ENCODE measurements around the gene RBM47.

The RBM47 gene

DNA sequence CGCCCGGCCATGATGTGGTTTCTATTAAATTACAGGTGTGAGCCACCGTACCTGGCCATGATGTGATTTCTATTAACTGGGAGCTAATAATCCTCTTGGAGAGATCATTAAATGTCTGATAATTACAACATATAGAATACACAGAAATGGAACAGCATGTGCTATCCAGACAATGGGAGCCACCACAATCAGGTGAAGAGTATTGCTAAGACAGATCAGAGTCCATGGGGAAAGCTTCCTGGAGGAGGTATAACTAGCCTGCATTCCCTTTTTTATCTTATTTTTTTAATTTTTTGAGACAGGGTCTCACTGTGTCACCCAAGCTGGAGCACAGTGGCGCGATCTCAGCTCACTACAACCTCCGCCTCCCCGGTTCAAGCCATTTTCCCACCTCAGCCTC is 147.7 kb downstream of the RBM47 start:
- CTCF ChIA-PET, result no interaction called here
- POLR2A ChIA-PET, result no interaction called here

DNA sequence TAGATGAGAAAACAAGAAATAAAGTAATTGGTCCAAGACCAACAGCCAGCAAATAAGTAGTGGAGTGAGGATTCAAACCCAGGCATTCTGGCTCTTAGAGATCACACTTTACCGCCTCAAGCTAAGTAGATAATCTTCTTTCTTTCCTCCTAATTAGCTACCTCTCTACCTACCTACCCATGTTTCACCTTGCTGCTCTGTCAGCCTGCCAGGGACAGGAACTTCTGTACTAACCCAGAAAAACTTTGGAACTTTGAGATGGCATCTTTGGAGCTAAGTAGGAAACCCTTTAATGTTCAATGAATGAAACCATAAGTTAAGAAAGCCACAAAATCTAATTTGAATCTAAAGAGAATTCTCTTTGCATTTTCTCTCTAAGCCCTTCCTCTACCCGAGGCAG is 149.4 kb downstream of the RBM47 start:
- ChIA-PET CTCF (no interaction called here), POLR2A (interaction anchor here (0.6 kb wide), 1 partner anchor 30 kb away, joined by 3 read pairs; no protein-coding TSS in a partner anchor)
- Histone ChIP-seq H3K27ac (ENCODE audit: extremely low read depth, low read depth, low read length) (no peak overlapping the region), H3K36me3 (ENCODE audit: control insufficient read depth in 2 of 2, insufficient read depth in 1 of 2, low read length in 2 of 2) (no peaks in the 10 kb centered on the region), H3K4me3 (ENCODE audit: low read depth, low read length) (no peak overlapping the region), H3K4me1 (ENCODE audit: control insufficient read depth, insufficient read depth, low read length) (peaks cover 7% of the 10 kb centered on the region; the same call in 1 of the 2 replicates), H3K9me3 (ENCODE audit: control insufficient read depth, insufficient read depth, low read depth, low read length) (no peaks in the 10 kb centered on the region)
- TF ChIP-seq ZBTB49 (tag by site-specific recombination; IDR thresholded peaks at IDR 0.05; ENCODE audit: low read depth) (no peak), ZNF658 (tag by site-specific recombination; IDR thresholded peaks at IDR 0.05) (no peak), ZNF514 (tag by site-specific recombination; IDR thresholded peaks at IDR 0.05) (no peak), ZNF184 (tag by site-specific recombination; IDR thresholded peaks at IDR 0.05) (no peak), ZNF140 (tag by site-specific recombination; IDR thresholded peaks at IDR 0.05) (no peak), ZFHX2 (tag by site-specific recombination; conservative IDR thresholded peaks at IDR 0.05) (no peak), ZNF221 (tag by site-specific recombination; IDR thresholded peaks at IDR 0.05; ENCODE audit: borderline replicate concordance) (no peak), ZBTB6 (tag by site-specific recombination; IDR thresholded peaks at IDR 0.05) (no peak), ZNF362 (tag by site-specific recombination; IDR thresholded peaks at IDR 0.05) (no peak), ZNF558 (tag by site-specific recombination; IDR thresholded peaks at IDR 0.05) (no peak), ZFP37 (tag by site-specific recombination; IDR thresholded peaks at IDR 0.05) (no peak), EGR2 (tag by site-specific recombination; IDR thresholded peaks at IDR 0.05; ENCODE audit: low read depth) (no peak)

More for the DNA sequence above, 147.7 kb downstream of the RBM47 start:
- TF ChIP-seq GLI4 (tag by site-specific recombination; IDR thresholded peaks at IDR 0.05), result no peak
- no peak for TF ChIP-seq EGR2 (tag by site-specific recombination; IDR thresholded peaks at IDR 0.05; ENCODE audit: low read depth)
- no peak for TF ChIP-seq ZNF341 (tag by site-specific recombination; IDR thresholded peaks at IDR 0.05; ENCODE audit: low read depth)
- no peak for TF ChIP-seq ELK4 (IDR thresholded peaks at IDR 0.05; ENCODE audit: borderline replicate concordance, low read depth, low read length)
- no peak for TF ChIP-seq ZNF114 (tag by site-specific recombination; IDR thresholded peaks at IDR 0.05)
- no peak for TF ChIP-seq ZNF548 (tag by site-specific recombination; IDR thresholded peaks at IDR 0.05)
- TF ChIP-seq ZEB2 (tag by site-specific recombination; IDR thresholded peaks at IDR 0.05), result no peak
- TF ChIP-seq BCL11B (tag by site-specific recombination; IDR thresholded peaks at IDR 0.05; ENCODE audit: low read depth), result no peak
- no peak for TF ChIP-seq ZNF600 (tag by site-specific recombination; IDR thresholded peaks at IDR 0.05)
- TF ChIP-seq ZBTB21 (tag by site-specific recombination; IDR thresholded peaks at IDR 0.05), result no peak
- no peak for TF ChIP-seq ZNF2 (tag by site-specific recombination; IDR thresholded peaks at IDR 0.05)
- Histone ChIP-seq H3K4me1 (ENCODE audit: control insufficient read depth, insufficient read depth, low read length) (no peaks in the 10 kb centered on the region), H3K36me3 (ENCODE audit: control insufficient read depth in 2 of 2, insufficient read depth in 1 of 2, low read length in 2 of 2) (no peaks in the 10 kb centered on the region), H3K27ac (ENCODE audit: extremely low read depth, low read depth, low read length) (no peak overlapping the region), H3K9me3 (ENCODE audit: control insufficient read depth, insufficient read depth, low read depth, low read length) (no peaks in the 10 kb centered on the region), H3K4me3 (ENCODE audit: low read depth, low read length) (no peak overlapping the region)
